GM21515 (cell line): ENCODE results near the gene RBM20.
A peak's percentile ranks its signal among the peaks of the same experiment; 100 is the strongest.
"Not testable (repeated sequence)": the region's sequence is repeated elsewhere in the genome, so short reads cannot be mapped to it uniquely, and the experiment has no call there.

Experiments
- ATAC-seq: cut with Tn5 transposase; IDR thresholded peaks from one replicate; pipeline ENCODE4 v1.9.1; 2021; ENCODE audit not compliant: unreplicated experiment

Gene RBM20

GRCh38 chr10:110647136-110647430 is 2.9 kb downstream of the RBM20 start:
- ATAC-seq, result no peak

- ATAC-seq, result no peak
These were observed 4.7 kb downstream of the RBM20 start for GRCh38 chr10:110648692-110649346.

- no peak for ATAC-seq
These were observed 5.5 kb downstream of the RBM20 start for GRCh38 chr10:110649347-110650264.

- ATAC-seq, result no peak
These were observed 6.1 kb downstream of the RBM20 start for GRCh38 chr10:110650265-110650668.

GRCh38 chr10:110651044-110651958 is 7.2 kb downstream of the RBM20 start:
- peak; percentile 75 for ATAC-seq

GRCh38 chr10:110652475-110653118 is 8.5 kb downstream of the RBM20 start:
- ATAC-seq, result no peak

- no peak for ATAC-seq
These were observed 11.2 kb downstream of the RBM20 start for GRCh38 chr10:110655320-110655719.

- no peak for ATAC-seq
These were observed 12.5 kb downstream of the RBM20 start for GRCh38 chr10:110656612-110657011.

- no peak for ATAC-seq
These were observed 14.0 kb downstream of the RBM20 start for GRCh38 chr10:110657973-110658691.

- no peak for ATAC-seq
These were observed 15.4 kb downstream of the RBM20 start for GRCh38 chr10:110659558-110659957.

GRCh38 chr10:110660289-110660688 is 16.2 kb downstream of the RBM20 start:
- ATAC-seq, result not testable (repeated sequence)

- ATAC-seq, result no peak
These were observed 17.2 kb downstream of the RBM20 start for GRCh38 chr10:110661292-110661691.

GRCh38 chr10:110664483-110665420 is 20.6 kb downstream of the RBM20 start:
- ATAC-seq, result no peak

GRCh38 chr10:110666259-110666658 is 22.1 kb downstream of the RBM20 start:
- not testable (repeated sequence) for ATAC-seq

GRCh38 chr10:110666673-110667072 is 22.5 kb downstream of the RBM20 start:
- ATAC-seq, result no peak

- ATAC-seq, result no peak
These were observed 23.6 kb downstream of the RBM20 start for GRCh38 chr10:110667620-110668343.

- no peak for ATAC-seq
These were observed 24.3 kb downstream of the RBM20 start for GRCh38 chr10:110668443-110668842.

GRCh38 chr10:110670335-110670734 is 26.2 kb downstream of the RBM20 start:
- no peak for ATAC-seq
